ENCODE data around the gene SCRN1. TPM values are rescaled to one million over a fixed set of nuclear protein-coding genes. Genes with fewer than 3 reads are reported as not detected.

Gene SCRN1
- polyA plus RNA-seq, 4 donors: 57.3 to 70.8 (median 63.4) TPM

GRCh38 chr7:29940199-29940598 is 49.4 kb downstream of the SCRN1 start:
- DNase-seq (ENCODE audit: low read depth in 4 of 4, low spot score in 3 of 4): no peak

- no peak for DNase-seq (ENCODE audit: low read depth in 4 of 4, low spot score in 3 of 4)
Measured at GRCh38 chr7:29937132-29937531, 52.5 kb downstream of the SCRN1 start.

- no peak for DNase-seq (ENCODE audit: low read depth in 4 of 4, low spot score in 3 of 4)
Measured at GRCh38 chr7:29935111-29935510, 54.5 kb downstream of the SCRN1 start.

GRCh38 chr7:29929018-29929807 is 60.4 kb downstream of the SCRN1 start:
- DNase-seq (ENCODE audit: low read depth in 4 of 4, low spot score in 3 of 4): no peak

GRCh38 chr7:29926741-29927140 is 62.9 kb downstream of the SCRN1 start:
- no peak for DNase-seq (ENCODE audit: low read depth in 4 of 4, low spot score in 3 of 4)

GRCh38 chr7:29926216-29926615 is 63.4 kb downstream of the SCRN1 start:
- no peak for DNase-seq (ENCODE audit: low read depth in 4 of 4, low spot score in 3 of 4)

GRCh38 chr7:29924684-29925083 is 64.9 kb downstream of the SCRN1 start:
- DNase-seq (ENCODE audit: low read depth in 4 of 4, low spot score in 3 of 4): no peak

GRCh38 chr7:29924006-29924405 is 65.6 kb downstream of the SCRN1 start:
- no peak for DNase-seq (ENCODE audit: low read depth in 4 of 4, low spot score in 3 of 4)

- DNase-seq (ENCODE audit: low read depth in 4 of 4, low spot score in 3 of 4): no peak
Measured at GRCh38 chr7:29922921-29923700, 66.5 kb downstream of the SCRN1 start.

- peak in 1 of 4 donors; percentile 14 for DNase-seq (ENCODE audit: low read depth in 4 of 4, low spot score in 3 of 4)
Measured at GRCh38 chr7:29921404-29922010, 68.1 kb downstream of the SCRN1 start.

- DNase-seq (ENCODE audit: low read depth in 4 of 4, low spot score in 3 of 4): no peak
Measured at GRCh38 chr7:29920491-29920890, 69.1 kb downstream of the SCRN1 start.

- DNase-seq (ENCODE audit: low read depth in 4 of 4, low spot score in 3 of 4): no peak
Measured at GRCh38 chr7:29919790-29920189, 69.8 kb downstream of the SCRN1 start.

GRCh38 chr7:29918850-29919249 is 70.8 kb downstream of the SCRN1 start:
- no peak for DNase-seq (ENCODE audit: low read depth in 4 of 4, low spot score in 3 of 4)

GRCh38 chr7:29917641-29918040 is 72.0 kb downstream of the SCRN1 start:
- DNase-seq (ENCODE audit: low read depth in 4 of 4, low spot score in 3 of 4): no peak

GRCh38 chr7:29915481-29916215 is 74.0 kb downstream of the SCRN1 start:
- peak in 2 of 4 donors; percentile 14 to 20 for DNase-seq (ENCODE audit: low read depth in 4 of 4, low spot score in 3 of 4)

- DNase-seq (ENCODE audit: low read depth in 4 of 4, low spot score in 3 of 4): no peak
Measured at GRCh38 chr7:29914180-29914579, 75.4 kb downstream of the SCRN1 start.

- no peak for DNase-seq (ENCODE audit: low read depth in 4 of 4, low spot score in 3 of 4)
Measured at GRCh38 chr7:29906200-29907022, 83.2 kb downstream of the SCRN1 start.

GRCh38 chr7:29900745-29901144 is 88.9 kb downstream of the SCRN1 start:
- DNase-seq (ENCODE audit: low read depth in 4 of 4, low spot score in 3 of 4): no peak

- DNase-seq (ENCODE audit: low read depth in 4 of 4, low spot score in 3 of 4): no peak
Measured at GRCh38 chr7:29898301-29898700, 91.3 kb downstream of the SCRN1 start.
